ENCODE data around the gene SIKE1. TPM values are rescaled to one million over a fixed set of nuclear protein-coding genes. Genes with fewer than 3 reads are reported as not detected.
"Not testable (repeated sequence)": the region's sequence is repeated elsewhere in the genome, so short reads cannot be mapped to it uniquely, and the experiment has no call there.

SIKE1 gene
- total RNA-seq, 1 donor from 2014 or later = 38.5 TPM

DNA sequence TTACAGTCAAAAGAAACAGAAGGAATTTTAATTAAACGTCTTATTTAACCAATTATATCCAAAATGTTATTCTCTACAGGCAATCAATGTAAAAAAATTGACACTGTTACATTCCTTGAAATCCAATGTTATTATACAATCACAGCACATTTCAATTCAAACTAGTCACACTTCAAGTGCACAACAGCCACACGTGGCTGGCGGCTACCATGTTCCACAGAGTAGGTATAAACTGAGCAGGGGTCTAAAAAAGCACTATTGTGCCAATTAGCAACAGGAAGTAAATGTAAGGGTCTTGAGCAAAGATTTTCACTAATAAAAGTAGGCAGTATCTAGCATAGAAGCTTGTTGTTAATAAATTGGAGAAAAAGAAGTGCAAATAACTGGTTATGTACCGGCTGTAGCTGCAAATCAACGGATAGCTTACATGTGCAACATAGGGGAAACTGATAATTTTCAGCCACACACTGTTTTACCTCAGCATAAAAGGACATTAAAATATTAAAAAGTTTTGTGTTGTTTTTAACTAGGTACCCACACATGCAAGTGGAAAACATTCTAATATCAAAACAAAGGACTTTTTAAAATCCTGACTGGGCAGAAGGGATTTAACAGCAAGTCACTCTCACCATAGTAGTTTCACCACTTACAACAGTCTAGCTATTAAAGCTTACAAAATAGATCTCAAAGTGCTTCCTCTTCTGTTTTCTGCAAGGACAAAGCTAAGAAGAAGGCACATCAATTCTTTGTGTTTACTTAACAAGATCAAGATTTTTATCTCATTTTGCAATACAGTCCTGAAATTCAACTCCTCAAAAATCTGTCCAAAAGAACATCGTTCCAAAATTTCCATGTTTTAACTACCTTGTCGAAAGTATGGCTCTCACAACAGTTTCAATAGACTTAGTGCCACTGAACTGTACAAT, 25.2 kb downstream of the SIKE1 start:
- no peak overlapping the region for H3K27ac ChIP-seq
- no peak for DNase-seq (ENCODE audit: extremely low spot score in 2 of 2)
- intact Hi-C loops (cut with DNase I) = no loop called here
- peaks cover 68% of the 10 kb centered on the region for H3K4me1 ChIP-seq
- TF ChIP-seq POLR2AphosphoS5 (IDR thresholded peaks at IDR 0.05; ENCODE audit: insufficient read depth in 1 of 2, low read depth in 1 of 2) (no peak), POLR2A (IDR thresholded peaks at IDR 0.05) (no peak)
- TF ChIP-seq, protein P1, sequence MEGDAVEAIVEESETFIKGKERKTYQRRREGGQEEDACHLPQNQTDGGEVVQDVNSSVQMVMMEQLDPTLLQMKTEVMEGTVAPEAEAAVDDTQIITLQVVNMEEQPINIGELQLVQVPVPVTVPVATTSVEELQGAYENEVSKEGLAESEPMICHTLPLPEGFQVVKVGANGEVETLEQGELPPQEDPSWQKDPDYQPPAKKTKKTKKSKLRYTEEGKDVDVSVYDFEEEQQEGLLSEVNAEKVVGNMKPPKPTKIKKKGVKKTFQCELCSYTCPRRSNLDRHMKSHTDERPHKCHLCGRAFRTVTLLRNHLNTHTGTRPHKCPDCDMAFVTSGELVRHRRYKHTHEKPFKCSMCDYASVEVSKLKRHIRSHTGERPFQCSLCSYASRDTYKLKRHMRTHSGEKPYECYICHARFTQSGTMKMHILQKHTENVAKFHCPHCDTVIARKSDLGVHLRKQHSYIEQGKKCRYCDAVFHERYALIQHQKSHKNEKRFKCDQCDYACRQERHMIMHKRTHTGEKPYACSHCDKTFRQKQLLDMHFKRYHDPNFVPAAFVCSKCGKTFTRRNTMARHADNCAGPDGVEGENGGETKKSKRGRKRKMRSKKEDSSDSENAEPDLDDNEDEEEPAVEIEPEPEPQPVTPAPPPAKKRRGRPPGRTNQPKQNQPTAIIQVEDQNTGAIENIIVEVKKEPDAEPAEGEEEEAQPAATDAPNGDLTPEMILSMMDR (IDR thresholded peaks at IDR 0.05) = no peak
- no peaks in the 10 kb centered on the region for H3K36me3 ChIP-seq
- H3K4me3 ChIP-seq = no peak overlapping the region
- H3K9me3 ChIP-seq = no peaks in the 10 kb centered on the region
- H3K27me3 ChIP-seq = no peaks in the 10 kb centered on the region

DNA sequence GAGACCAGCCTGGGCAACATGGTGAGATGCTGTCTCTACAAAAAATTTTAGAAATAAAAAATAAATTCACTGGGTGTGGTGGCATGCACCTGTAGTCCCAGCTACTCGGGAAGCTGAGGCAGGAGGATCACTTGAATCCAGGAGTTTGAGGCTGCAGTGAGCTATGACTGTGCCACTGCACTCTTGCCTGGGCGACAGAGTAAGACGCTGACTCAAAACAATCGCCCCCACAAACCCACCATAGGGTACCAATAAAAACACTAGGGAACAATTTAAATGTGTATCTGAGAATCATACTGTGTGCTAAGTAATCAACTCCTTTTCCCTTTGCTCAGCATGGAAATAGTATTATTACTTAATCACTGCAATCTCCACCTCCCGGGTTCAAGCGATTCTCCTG, 26.8 kb downstream of the SIKE1 start:
- DNase-seq (ENCODE audit: extremely low spot score in 2 of 2); H3K9me3 ChIP-seq; intact Hi-C loops (cut with DNase I); H3K4me3 ChIP-seq; H3K27me3 ChIP-seq; H3K27ac ChIP-seq: not testable (repeated sequence)
- peaks cover 3 to 12% of the 10 kb centered on the region in 2 donors for H3K36me3 ChIP-seq
- peaks cover 81% of the 10 kb centered on the region for H3K4me1 ChIP-seq

DNA sequence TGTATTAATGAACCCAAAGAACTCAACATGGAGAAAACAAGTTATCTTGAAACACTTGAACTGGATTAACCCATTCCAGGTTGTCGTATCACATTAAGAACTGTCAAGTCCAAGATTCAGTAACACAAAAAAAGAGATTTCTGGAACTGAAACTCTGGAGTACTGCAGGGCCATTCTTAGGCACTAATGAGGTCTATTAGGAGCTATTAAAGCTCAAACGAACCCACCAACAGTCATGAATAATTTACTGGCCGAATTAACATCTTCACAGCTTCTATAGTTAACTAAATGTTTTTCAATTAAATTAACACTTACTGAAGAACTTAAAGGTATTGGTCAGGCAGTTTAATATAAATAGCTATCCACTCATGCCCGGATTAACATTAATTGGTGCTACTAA, 27.3 kb downstream of the SIKE1 start:
- peaks cover 3 to 18% of the 10 kb centered on the region in 2 donors for H3K36me3 ChIP-seq
- TF ChIP-seq, protein P1 (IDR thresholded peaks at IDR 0.05) = no peak
- TF ChIP-seq POLR2A (IDR thresholded peaks at IDR 0.05) (no peak), POLR2AphosphoS5 (IDR thresholded peaks at IDR 0.05; ENCODE audit: insufficient read depth in 1 of 2, low read depth in 1 of 2) (no peak)
- H3K27ac ChIP-seq = no peak overlapping the region
- intact Hi-C loops (cut with DNase I) = no loop called here
- H3K4me1 ChIP-seq = peaks cover 81% of the 10 kb centered on the region
- H3K4me3 ChIP-seq = no peak overlapping the region
- H3K9me3 ChIP-seq = no peaks in the 10 kb centered on the region
- no peak for DNase-seq (ENCODE audit: extremely low spot score in 2 of 2)
- no peaks in the 10 kb centered on the region for H3K27me3 ChIP-seq

DNA sequence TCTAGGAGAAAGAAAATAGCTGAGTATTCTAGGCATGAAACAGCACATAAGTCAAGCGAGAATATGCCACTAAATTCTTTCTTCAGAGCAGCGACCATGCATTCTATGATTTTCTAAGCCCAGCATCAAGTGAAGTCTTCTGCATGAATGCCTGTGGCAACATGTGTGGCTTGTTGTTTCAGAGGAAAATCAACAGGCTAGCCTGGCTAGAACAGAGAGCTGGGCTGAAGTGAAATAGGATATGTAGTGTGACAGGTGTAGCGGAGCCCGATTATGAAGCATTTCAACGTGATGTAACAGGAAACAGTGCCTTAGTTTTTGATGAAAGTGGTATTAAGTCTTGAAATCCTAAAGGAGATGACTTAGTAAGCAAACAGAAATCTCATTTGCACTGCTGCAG, 29.7 kb downstream of the SIKE1 start:
- Histone ChIP-seq H3K9me3 (no peaks in the 10 kb centered on the region), H3K27ac (no peak overlapping the region), H3K36me3 (peaks cover 3 to 41% of the 10 kb centered on the region in 2 donors), H3K27me3 (no peaks in the 10 kb centered on the region), H3K4me3 (no peak overlapping the region), H3K4me1 (peaks cover 78% of the 10 kb centered on the region)
- intact Hi-C loops (cut with DNase I) = no loop called here
- TF ChIP-seq POLR2AphosphoS5 (IDR thresholded peaks at IDR 0.05; ENCODE audit: insufficient read depth in 1 of 2, low read depth in 1 of 2) (no peak), POLR2A (IDR thresholded peaks at IDR 0.05) (no peak)
- TF ChIP-seq, protein P1 (IDR thresholded peaks at IDR 0.05) = no peak
- DNase-seq (ENCODE audit: extremely low spot score in 2 of 2) = no peak

DNA sequence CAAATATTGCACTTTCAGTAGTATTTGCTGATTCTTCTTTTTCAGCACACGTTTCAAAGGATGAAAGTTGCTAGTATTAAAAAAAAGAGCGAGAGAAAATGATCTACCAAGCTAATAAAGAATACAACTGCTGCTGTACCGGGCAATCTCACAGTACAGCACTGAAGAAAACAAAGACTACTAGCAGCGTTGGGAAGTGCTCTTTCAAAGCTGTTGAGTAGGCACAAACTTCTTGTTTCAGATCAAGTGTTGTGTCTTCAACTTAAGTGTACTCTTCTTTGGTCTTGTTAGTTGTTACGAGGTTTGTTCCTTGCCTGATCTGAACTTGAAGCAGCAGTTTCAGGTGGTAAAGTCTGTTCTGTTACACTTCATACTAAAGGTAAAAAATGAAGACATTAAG, 30.6 kb downstream of the SIKE1 start:
- no peaks in the 10 kb centered on the region for H3K27me3 ChIP-seq
- intact Hi-C loops (cut with DNase I) = no loop called here
- DNase-seq (ENCODE audit: extremely low spot score in 2 of 2) = no peak
- H3K4me3 ChIP-seq = no peak overlapping the region
- TF ChIP-seq, protein P1 (IDR thresholded peaks at IDR 0.05) = no peak
- TF ChIP-seq POLR2AphosphoS5 (IDR thresholded peaks at IDR 0.05; ENCODE audit: insufficient read depth in 1 of 2, low read depth in 1 of 2) = no peak
- peaks cover 3 to 50% of the 10 kb centered on the region in 2 donors for H3K36me3 ChIP-seq
- H3K9me3 ChIP-seq = no peaks in the 10 kb centered on the region
- H3K27ac ChIP-seq = no peak overlapping the region
- H3K4me1 ChIP-seq = peaks cover 75% of the 10 kb centered on the region
